ENCODE results near the gene STAT1.

The STAT1 gene

GRCh38 chr2:190932514-190932913 is 81.5 kb downstream of the STAT1 start:
- in situ Hi-C loops (cut with HindIII; ENCODE audit: low sequenced_read_pairs), result no loop called here
- H3K4me3 ChIP-seq (ENCODE audit: low read depth, low read length), result no peak overlapping the region
- DNase-seq (ENCODE audit: low read depth, low spot score), result no peak
- TF ChIP-seq, protein P1, sequence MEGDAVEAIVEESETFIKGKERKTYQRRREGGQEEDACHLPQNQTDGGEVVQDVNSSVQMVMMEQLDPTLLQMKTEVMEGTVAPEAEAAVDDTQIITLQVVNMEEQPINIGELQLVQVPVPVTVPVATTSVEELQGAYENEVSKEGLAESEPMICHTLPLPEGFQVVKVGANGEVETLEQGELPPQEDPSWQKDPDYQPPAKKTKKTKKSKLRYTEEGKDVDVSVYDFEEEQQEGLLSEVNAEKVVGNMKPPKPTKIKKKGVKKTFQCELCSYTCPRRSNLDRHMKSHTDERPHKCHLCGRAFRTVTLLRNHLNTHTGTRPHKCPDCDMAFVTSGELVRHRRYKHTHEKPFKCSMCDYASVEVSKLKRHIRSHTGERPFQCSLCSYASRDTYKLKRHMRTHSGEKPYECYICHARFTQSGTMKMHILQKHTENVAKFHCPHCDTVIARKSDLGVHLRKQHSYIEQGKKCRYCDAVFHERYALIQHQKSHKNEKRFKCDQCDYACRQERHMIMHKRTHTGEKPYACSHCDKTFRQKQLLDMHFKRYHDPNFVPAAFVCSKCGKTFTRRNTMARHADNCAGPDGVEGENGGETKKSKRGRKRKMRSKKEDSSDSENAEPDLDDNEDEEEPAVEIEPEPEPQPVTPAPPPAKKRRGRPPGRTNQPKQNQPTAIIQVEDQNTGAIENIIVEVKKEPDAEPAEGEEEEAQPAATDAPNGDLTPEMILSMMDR (IDR thresholded peaks at IDR 0.05; ENCODE audit: low read depth, low read length), result no peak

DNA sequence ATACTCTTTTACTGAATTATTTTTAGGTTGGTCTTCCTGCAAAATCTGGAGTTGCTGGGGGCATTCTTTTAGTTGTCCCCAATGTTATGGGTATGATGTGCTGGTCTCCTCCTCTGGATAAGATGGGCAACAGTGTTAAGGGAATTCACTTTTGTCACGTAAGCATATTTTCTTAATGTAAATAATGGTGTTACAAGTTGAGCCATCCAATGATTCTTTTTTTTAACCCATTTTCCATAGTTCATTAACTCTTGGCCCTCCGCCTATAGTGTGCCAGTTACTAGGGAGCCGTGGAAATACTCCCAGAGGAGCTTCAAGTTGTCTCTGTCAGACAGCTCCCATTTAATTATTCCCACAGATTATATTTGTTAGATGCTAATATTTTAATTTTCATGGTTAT is 83.6 kb downstream of the STAT1 start:
- no peak for DNase-seq (ENCODE audit: low read depth, low spot score)

GRCh38 chr2:190929919-190930318 is 84.1 kb downstream of the STAT1 start:
- TF ChIP-seq, protein P1 (IDR thresholded peaks at IDR 0.05; ENCODE audit: low read depth, low read length), result no peak
- in situ Hi-C loops (cut with HindIII; ENCODE audit: low sequenced_read_pairs), result no loop called here
- no peak for DNase-seq (ENCODE audit: low read depth, low spot score)
- no peak overlapping the region for H3K4me3 ChIP-seq (ENCODE audit: low read depth, low read length)

More for the DNA sequence above, 83.6 kb downstream of the STAT1 start:
- no peak overlapping the region for H3K4me3 ChIP-seq (ENCODE audit: low read depth, low read length)
- TF ChIP-seq, protein P1 (IDR thresholded peaks at IDR 0.05; ENCODE audit: low read depth, low read length), result no peak
- in situ Hi-C loops (cut with HindIII; ENCODE audit: low sequenced_read_pairs), result no loop called here

- in situ Hi-C loops (cut with HindIII; ENCODE audit: low sequenced_read_pairs), result no loop called here
Observed at GRCh38 chr2:190927301-190927700, 86.7 kb downstream of the STAT1 start.

DNA sequence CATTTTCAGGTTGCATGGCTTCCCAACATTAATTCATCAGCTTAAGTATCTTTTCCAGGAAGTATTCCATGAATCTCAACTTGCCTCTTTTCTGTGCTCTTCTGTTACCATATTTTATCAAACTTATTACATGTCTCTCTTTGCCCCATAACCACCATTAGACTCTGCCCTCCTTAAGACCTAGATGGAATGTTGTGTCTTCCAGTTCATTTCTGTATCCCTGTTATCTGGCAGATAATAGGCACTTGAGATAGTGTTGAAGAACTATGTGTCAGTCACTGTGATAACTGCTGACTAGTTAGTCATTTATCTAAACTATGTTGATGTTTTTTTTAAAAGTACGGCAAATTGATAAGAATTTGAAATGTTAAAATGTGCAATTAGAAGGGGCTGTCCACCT is 91.6 kb downstream of the STAT1 start:
- in situ Hi-C loops (cut with HindIII; ENCODE audit: low sequenced_read_pairs), result no loop called here
- no peak for DNase-seq (ENCODE audit: low read depth, low spot score)
- TF ChIP-seq, protein P1 (IDR thresholded peaks at IDR 0.05; ENCODE audit: low read depth, low read length), result no peak
- H3K4me3 ChIP-seq (ENCODE audit: low read depth, low read length), result no peak overlapping the region

More at GRCh38 chr2:190927301-190927700, 86.7 kb downstream of the STAT1 start:
- no peak overlapping the region for H3K4me3 ChIP-seq (ENCODE audit: low read depth, low read length)
- TF ChIP-seq, protein P1 (IDR thresholded peaks at IDR 0.05; ENCODE audit: low read depth, low read length), result no peak
- peak; percentile 55 for DNase-seq (ENCODE audit: low read depth, low spot score)

DNA sequence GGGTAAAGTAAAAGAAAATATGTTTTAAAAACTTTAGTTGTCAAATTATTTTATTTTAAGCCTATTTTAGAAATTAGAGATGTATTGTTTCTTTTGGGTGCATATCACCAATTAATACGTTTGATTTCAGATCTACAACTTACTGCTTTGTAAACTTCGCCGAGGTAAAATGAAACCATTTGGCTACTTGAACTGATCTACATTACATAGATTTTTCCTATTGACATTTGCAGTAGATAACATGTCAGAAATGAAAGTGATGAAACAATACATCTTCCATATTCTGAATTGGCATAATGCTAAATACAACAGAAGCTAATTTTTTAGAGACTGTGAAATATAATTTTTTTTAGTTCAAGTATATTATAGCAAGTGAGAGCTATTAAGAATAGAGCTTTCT is 93.9 kb downstream of the STAT1 start:
- in situ Hi-C loops (cut with HindIII; ENCODE audit: low sequenced_read_pairs), result no loop called here
- H3K4me3 ChIP-seq (ENCODE audit: low read depth, low read length), result no peak overlapping the region
- TF ChIP-seq, protein P1 (IDR thresholded peaks at IDR 0.05; ENCODE audit: low read depth, low read length), result no peak

More for the DNA sequence above, 93.9 kb downstream of the STAT1 start:
- DNase-seq (ENCODE audit: low read depth, low spot score), result no peak

Measured in astrocyte of the spinal cord (primary cell).